SK-N-SH (cell line): ENCODE results near the gene CD200. TPM values are rescaled to one million over a fixed set of nuclear protein-coding genes. Genes with fewer than 3 reads are reported as not detected.

Source experiments
- CTCF ChIA-PET: fragments of 300-600, 350-600 bp; formaldehyde crosslinking; extraction: SDS; loops from one replicate; lab custom pipeline; 2021; lab: Yijun Ruan, JAX
- POLR2A ChIA-PET: fragments of 350-600 bp; sonication (Branson Sonifier 250); formaldehyde crosslinking; extraction: SDS; loops from one replicate; lab custom pipeline; 2020; ENCODE audit warnings: antibody characterized with exemption, inconsistent platforms; lab: Yijun Ruan, JAX
- DNase-seq: peaks from one replicate; pipeline ENCODE4 v3.0.0; 2012
- H2AFZ ChIP-seq: fragments of 200-600 bp; sonication (generic); 2 replicates; pipeline ENCODE4 v1.8.1; 2016; ENCODE audit warnings: antibody characterized with exemption, mild to moderate bottlenecking, low read depth
- H3F3A ChIP-seq: fragments of 200-600 bp; sonication (generic); replicated peaks from 2 replicates; pipeline ENCODE3; 2016; ENCODE audit warnings: antibody characterized with exemption, mild to moderate bottlenecking; ENCODE audit not compliant: insufficient read depth
- H3K27ac ChIP-seq, 2 experiments: fragments of 200-500 bp in 1 of 2; fragments of 200-600 bp in 1 of 2; sonication (Bioruptor generic) in 1 of 2; sonication (generic), shearing (Covaris generic) in 1 of 2; 2 replicates each; pipeline versions ENCODE4 v1.5.1 to v1.6.1; 2014 to 2016; ENCODE audit warnings: low read depth in 2 of 2, inconsistent platforms in 1 of 2, low read length in 1 of 2, mild to moderate bottlenecking in 1 of 2, mixed read lengths in 1 of 2
- H3K27me3 ChIP-seq: fragments of 200-600 bp; sonication (generic), shearing (Covaris generic); 2 replicates; pipeline ENCODE4 v1.6.1; 2016; ENCODE audit warnings: mixed run types; ENCODE audit not compliant: insufficient read depth
- H3K36me3 ChIP-seq, 2 experiments: fragments of 200-500 bp in 1 of 2; fragments of 200-600 bp in 1 of 2; sonication (Bioruptor generic) in 1 of 2; sonication (generic) in 1 of 2; replicated peaks in 1 of 2; 2 replicates each; pipeline versions ENCODE3 to v1.5.1; 2014 to 2016; ENCODE audit warnings: low read length in 1 of 2, mild to moderate bottlenecking in 1 of 2; ENCODE audit not compliant: insufficient read depth in 2 of 2, control insufficient read depth in 1 of 2
- H3K4me1 ChIP-seq, 2 experiments: fragments of 200-500 bp in 1 of 2; fragments of 200-600 bp in 1 of 2; sonication (Bioruptor generic) in 1 of 2; sonication (generic), shearing (Covaris generic) in 1 of 2; 2 replicates each; pipeline versions ENCODE4 v1.5.1 to v1.6.1; 2014 to 2016; ENCODE audit warnings: low read depth in 1 of 2, low read length in 1 of 2, mixed run types in 1 of 2; ENCODE audit not compliant: insufficient read depth in 2 of 2, control insufficient read depth in 1 of 2
- H3K4me2 ChIP-seq: fragments of 200-600 bp; sonication (generic), shearing (Covaris generic); 2 replicates; pipeline ENCODE4 v1.6.1; 2017; ENCODE audit warnings: mixed run types
- H3K4me3 ChIP-seq, 2 experiments: fragments of 200-500 bp in 1 of 2; fragments of 200-600 bp in 1 of 2; sonication (Bioruptor generic) in 1 of 2; sonication (generic), shearing (Covaris generic) in 1 of 2; 2 replicates each; pipeline versions ENCODE4 v1.5.1 to v1.8.1; 2014 to 2016; ENCODE audit warnings: low read depth in 2 of 2, inconsistent platforms in 1 of 2, low read length in 1 of 2, mild to moderate bottlenecking in 1 of 2, mixed read lengths in 1 of 2, moderate library complexity in 1 of 2
- H3K79me2 ChIP-seq: fragments of 200-600 bp; sonication (generic); 2 replicates; pipeline ENCODE4 v1.8.1; 2017; ENCODE audit warnings: mild to moderate bottlenecking; ENCODE audit not compliant: insufficient read depth
- H3K9ac ChIP-seq: fragments of 200-600 bp; sonication (generic); 2 replicates; pipeline ENCODE4 v1.6.1; 2017; ENCODE audit warnings: mixed run types
- H3K9me2 ChIP-seq: fragments of 200-600 bp; sonication (generic); 2 replicates; pipeline ENCODE4 v1.6.1; 2017; ENCODE audit warnings: mixed run types
- H3K9me3 ChIP-seq: fragments of 200-600 bp; sonication (generic); 2 replicates; pipeline ENCODE4 v1.6.1; 2017; ENCODE audit warnings: mixed run types, mild to moderate bottlenecking, moderate library complexity
- H4K20me1 ChIP-seq: fragments of 200-600 bp; sonication (generic); 2 replicates; pipeline ENCODE4 v1.6.1; 2017; ENCODE audit warnings: mild to moderate bottlenecking, mixed run types; ENCODE audit not compliant: insufficient read depth
- CHD2 ChIP-seq: fragments of 150-350 bp; IDR thresholded peaks from 2 replicates; pipeline ENCODE4 v1.6.1; 2018; ENCODE audit warnings: low read length; ENCODE audit not compliant: partially characterized antibody
- CTCF ChIP-seq: fragments of 200-600 bp; sonication (generic); IDR thresholded peaks from 2 replicates; pipeline ENCODE4 v1.6.1; 2017; ENCODE audit warnings: antibody characterized with exemption, mild to moderate bottlenecking, moderate library complexity
- ELF1 ChIP-seq: IDR thresholded peaks from 2 replicates; pipeline ENCODE4 v1.4.0; 2012
- EP300 ChIP-seq, 2 experiments: IDR thresholded peaks; 2 replicates each; pipeline versions ENCODE4 v1.4.0 to v1.6.1; 2012; ENCODE audit warnings: borderline replicate concordance in 1 of 2, low read depth in 1 of 2, low read length in 1 of 2
- EZH2phosphoT487 ChIP-seq: fragments of 200-600 bp; sonication (generic); IDR thresholded peaks from 2 replicates; pipeline ENCODE4 v1.6.1; 2017; ENCODE audit warnings: low read depth, mixed run types, mild to moderate bottlenecking, antibody characterized with exemption, moderate library complexity, borderline replicate concordance
- FOSL2 ChIP-seq: IDR thresholded peaks from 2 replicates; pipeline ENCODE4 v1.4.0; 2012; ENCODE audit warnings: low read depth, mild to moderate bottlenecking, moderate library complexity, borderline replicate concordance
- FOXM1 ChIP-seq: IDR thresholded peaks from 2 replicates; pipeline ENCODE4 v1.4.0; 2012; ENCODE audit warnings: low read depth, mild to moderate bottlenecking
- GABPA ChIP-seq: IDR thresholded peaks from 2 replicates; pipeline ENCODE4 v1.4.0; 2012; ENCODE audit warnings: low read depth, mild to moderate bottlenecking
- GATA2 ChIP-seq: sonication (generic); formaldehyde crosslinking; IDR thresholded peaks from 2 replicates; pipeline ENCODE4 v1.5.0; 2020; ENCODE audit warnings: mild to moderate bottlenecking, missing genetic modification reagents
- IRF3 ChIP-seq: fragments of 150-350 bp; IDR thresholded peaks from 2 replicates; pipeline ENCODE4 v1.6.1; 2016; ENCODE audit warnings: mild to moderate bottlenecking, low read depth, low read length
- MAX ChIP-seq: IDR thresholded peaks from 2 replicates; pipeline ENCODE4 v1.4.0; 2012; ENCODE audit warnings: low read depth
- MXI1 ChIP-seq: IDR thresholded peaks from 2 replicates; pipeline ENCODE4 v1.6.1; 2012; ENCODE audit warnings: mild to moderate bottlenecking, low read depth, low read length, improper control_type of control experiment
- RAD21 ChIP-seq: IDR thresholded peaks from 2 replicates; pipeline ENCODE4 v1.6.1; 2012; ENCODE audit warnings: mild to moderate bottlenecking, low read length
- TCF12 ChIP-seq: IDR thresholded peaks from 2 replicates; pipeline ENCODE4 v1.4.0; 2012
- USF2 ChIP-seq: fragments of 150-350 bp; IDR thresholded peaks from 2 replicates; pipeline ENCODE4 v1.6.1; 2017; ENCODE audit warnings: antibody characterized with exemption, low read length, low read depth, borderline replicate concordance
- YY1 ChIP-seq: IDR thresholded peaks from 2 replicates; pipeline ENCODE4 v1.4.0; 2012; ENCODE audit warnings: low read depth, mild to moderate bottlenecking
- ZBTB33 ChIP-seq: IDR thresholded peaks from 2 replicates; pipeline ENCODE4 v1.4.0; 2012; ENCODE audit warnings: low read depth, borderline replicate concordance
- WGBS: methylation state at CpG from one replicate; pipeline ENCODE4 v1.1.6; 2017; ENCODE audit warnings: low lambda C conversion rate; 5-methylcytosine and 5-hydroxymethylcytosine counted together
- polyA plus RNA-seq, 3 experiments: library from polyadenylated mRNA; depleted of rRNA; stranded (reverse); fragments of >200 nt; gene quantifications; 2 replicates each; pipeline ENCODE4 v1.2.3, GENCODE V29; 2012

CD200 gene
- polyA plus RNA-seq, 1 of the 3 experiments (the other 2 are of a cell fraction): 1.1 TPM

- TF ChIP-seq CTCF: no peak
- no peak for TF ChIP-seq FOSL2
- no peak for TF ChIP-seq ELF1
- TF ChIP-seq RAD21: no peak
- TF ChIP-seq GABPA: no peak
These were observed 32.7 kb downstream of the CD200 start (continued) for GRCh38 chr3:112365636-112366035.

GRCh38 chr3:112366522-112366921 lies 33.6 kb downstream of the CD200 start:
- H3K79me2 ChIP-seq: no peaks in the 10 kb centered on the region
- no peaks in the 10 kb centered on the region for H3F3A ChIP-seq
- ChIA-PET POLR2A (no interaction called here), CTCF (no interaction called here)
- no peak overlapping the region for H2AFZ ChIP-seq
- H3K4me3 ChIP-seq: no peak overlapping the region
- no peak overlapping the region for H3K4me2 ChIP-seq
- no peaks in the 10 kb centered on the region for H3K9me2 ChIP-seq
- no peak overlapping the region for H3K27ac ChIP-seq
- H3K4me1 ChIP-seq: no peaks in the 10 kb centered on the region
- TF ChIP-seq ELF1: no peak
- TF ChIP-seq MAX: no peak
- no peak for TF ChIP-seq MXI1
- TF ChIP-seq CHD2: no peak
- TF ChIP-seq EZH2phosphoT487: no peak
- TF ChIP-seq ZBTB33: no peak
- TF ChIP-seq FOSL2: no peak
- TF ChIP-seq TCF12: no peak
- no peak for TF ChIP-seq EP300 (IDR thresholded peaks at IDR 0.05; ENCODE audit: borderline replicate concordance in 1 of 2, low read depth in 1 of 2, low read length in 1 of 2)
- TF ChIP-seq GATA2 (CRISPR knock-in tag): no peak
- TF ChIP-seq RAD21: no peak
- TF ChIP-seq CTCF: no peak
- no peak for TF ChIP-seq IRF3
- TF ChIP-seq YY1: no peak
- no peak for TF ChIP-seq FOXM1
- no peak for TF ChIP-seq USF2
- H3K9me3 ChIP-seq: no peaks in the 10 kb centered on the region
- H4K20me1 ChIP-seq: no peaks in the 10 kb centered on the region
- DNase-seq: no peak
- 66% methylated on average over 3 of the region's 3 CpGs for WGBS
- no peaks in the 10 kb centered on the region for H3K27me3 ChIP-seq
- H3K9ac ChIP-seq: no peak overlapping the region
- peaks cover 0 to 2% of the 10 kb centered on the region in 2 experiments for H3K36me3 ChIP-seq
